Stimulated activated CD4-positive, alpha-beta T cell treated with anti-CD3 and anti-CD28 coated beads, Interleukin-1b, Interleukin-23, amount 100 ng/mL, for 4 hours (primary cell): Measurements from ENCODE around the gene CDH4.

ENCODE experiments used
- DNase-seq, 2 donors: peaks; one replicate each; pipeline ENCODE4 v3.0.0-alpha.2; 2020; ENCODE audit warnings: low read depth in 2 of 2

Gene CDH4

GRCh38 chr20:61649105-61649859 lies 397.2 kb downstream of the CDH4 start:
- DNase-seq = no peak

GRCh38 chr20:61649860-61650162 lies 397.8 kb downstream of the CDH4 start:
- DNase-seq = no peak

- no peak for DNase-seq
These were observed 399.1 kb downstream of the CDH4 start for GRCh38 chr20:61650912-61651733.

- DNase-seq = no peak
These were observed 400.1 kb downstream of the CDH4 start for GRCh38 chr20:61652146-61652545.

- no peak for DNase-seq
These were observed 402.7 kb downstream of the CDH4 start for GRCh38 chr20:61654726-61655125.

GRCh38 chr20:61655591-61655990 lies 403.5 kb downstream of the CDH4 start:
- DNase-seq = no peak

- DNase-seq = no peak
These were observed 404.1 kb downstream of the CDH4 start for GRCh38 chr20:61656198-61656597.

GRCh38 chr20:61657721-61658377 lies 405.8 kb downstream of the CDH4 start:
- DNase-seq = no peak

- no peak for DNase-seq
These were observed 406.5 kb downstream of the CDH4 start for GRCh38 chr20:61658563-61658962.

- DNase-seq = no peak
These were observed 407.4 kb downstream of the CDH4 start for GRCh38 chr20:61659246-61659993.

GRCh38 chr20:61659994-61660346 lies 407.9 kb downstream of the CDH4 start:
- DNase-seq = no peak

- DNase-seq = no peak
These were observed 408.5 kb downstream of the CDH4 start for GRCh38 chr20:61660559-61660958.

GRCh38 chr20:61661025-61661424 lies 409.0 kb downstream of the CDH4 start:
- DNase-seq = no peak

GRCh38 chr20:61661583-61661982 lies 409.5 kb downstream of the CDH4 start:
- DNase-seq = no peak

- DNase-seq = no peak
These were observed 410.3 kb downstream of the CDH4 start for GRCh38 chr20:61662226-61662967.

- DNase-seq = no peak
These were observed 410.9 kb downstream of the CDH4 start for GRCh38 chr20:61662968-61663331.

GRCh38 chr20:61663521-61664425 lies 411.7 kb downstream of the CDH4 start:
- DNase-seq = no peak

- DNase-seq = no peak
These were observed 412.7 kb downstream of the CDH4 start for GRCh38 chr20:61664556-61665320.
